ENCODE data around the gene RPTN. TPM values are rescaled to one million over a fixed set of nuclear protein-coding genes. Genes with fewer than 3 reads are reported as not detected.

Gene RPTN
- total RNA-seq, 1 experiment from 2014 or later = not detected

GRCh38 chr1:152148981-152149380, 10.0 kb downstream of the RPTN start:
- Histone ChIP-seq H3K27me3 (ENCODE audit: insufficient read depth, low read length) (no peaks in the 10 kb centered on the region; the same call in 1 of the 2 replicates), H4K20me1 (ENCODE audit: control insufficient read depth, insufficient read depth, insufficient read length) (no peaks in the 10 kb centered on the region), H3K14ac (ENCODE audit: insufficient read depth, low read length) (no peak overlapping the region), H3K4me1 (ENCODE audit: insufficient read depth, low read length) (no peaks in the 10 kb centered on the region), H3K23ac (ENCODE audit: insufficient read length, low read depth, low read length) (no peak overlapping the region), H2BK120ac (ENCODE audit: low read depth, low read length, poor library complexity, severe bottlenecking) (no peak overlapping the region), H3K56ac (ENCODE audit: insufficient read length, low read depth, low read length) (no peak overlapping the region), H2AFZ (ENCODE audit: low read length) (no peak overlapping the region), H3K18ac (ENCODE audit: insufficient read length, low read depth, low read length) (no peak overlapping the region), H2AK5ac (ENCODE audit: insufficient read length, low read length) (no peak overlapping the region), H3K23me2 (ENCODE audit: insufficient read length, low read depth, low read length, poor library complexity, severe bottlenecking) (no peaks in the 10 kb centered on the region), H3K4me2 (ENCODE audit: insufficient read depth, insufficient read length, low read length) (no peak overlapping the region), H2BK5ac (ENCODE audit: insufficient read length, low read length) (no peak overlapping the region), H2BK12ac (ENCODE audit: insufficient read length, low read depth, low read length) (no peak overlapping the region), H2BK15ac (ENCODE audit: low read depth, low read length) (no peak overlapping the region), H3T11ph (ENCODE audit: low read length) (no peak overlapping the region), H3K27ac (ENCODE audit: insufficient read length, low read depth, low read length) (no peak overlapping the region), H4K5ac (ENCODE audit: insufficient read length, low read depth, low read length) (no peak overlapping the region), H3K4ac (ENCODE audit: low read depth, low read length) (no peak overlapping the region), H2BK20ac (ENCODE audit: low read depth, low read length, poor library complexity, severe bottlenecking) (no peak overlapping the region), H3K9me3 (ENCODE audit: control insufficient read depth, low read depth, low read length) (peaks cover 65% of the 10 kb centered on the region), H4K8ac (replicated peaks; ENCODE audit: insufficient read length, low read depth, low read length) (no peak overlapping the region), H3K79me1 (ENCODE audit: insufficient read depth, low read depth, low read length, poor library complexity, severe bottlenecking) (no peaks in the 10 kb centered on the region), H3K79me2 (ENCODE audit: insufficient read depth, low read length) (no peaks in the 10 kb centered on the region), H4K91ac (ENCODE audit: insufficient read length, low read depth, low read length) (no peak overlapping the region), H3K9ac (ENCODE audit: extremely low read depth, insufficient read length, low read length) (no peak overlapping the region)
- TF ChIP-seq CTCF (conservative IDR thresholded peaks at IDR 0.05) = no peak
- no peaks in the 10 kb centered on the region for H3K4me1 Mint-ChIP-seq
- peaks cover 0 to 21% (median 7%) of the 10 kb centered on the region in 3 experiments; a peak in 5 of 7 replicates for H3K36me3 Mint-ChIP-seq (ENCODE audit: insufficient read depth in 1 of 3, low read depth in 3 of 3)
- no peak overlapping the region for H3K27ac Mint-ChIP-seq
- H3K9me3 Mint-ChIP-seq = peaks cover 82 to 86% of the 10 kb centered on the region in 2 experiments
- peaks cover 5% of the 10 kb centered on the region for H3K27me3 Mint-ChIP-seq (ENCODE audit: low read depth)
- DNase-seq = no peak
- WGBS (ENCODE audit: extremely low coverage, insufficient read length, low lambda C conversion rate) = no CpG with 5 or more reads among the region's 1 CpG
- no peak overlapping the region; a peak in 1 of 5 replicates for H3K4me3 Mint-ChIP-seq

Measured in H9 (cell line).